K562 (cell line): ENCODE data around the gene PFDN2. TPM values are rescaled to one million over a fixed set of nuclear protein-coding genes. Genes with fewer than 3 reads are reported as not detected.
A peak's percentile ranks its signal among the peaks of the same experiment; 100 is the strongest.

Experiments used
- ARNT ChIP-seq, 2 experiments: fragments of 450-650 bp; IDR thresholded peaks; 2 replicates each; pipeline ENCODE4 v1.6.1; 2016; ENCODE audit warnings: mild to moderate bottlenecking in 1 of 2
- CBX3 ChIP-seq, 2 experiments: IDR thresholded peaks; 1 replicate in 1 of 2; 2 replicates in 1 of 2; pipeline ENCODE4 v1.6.1; 2012; ENCODE audit warnings: inconsistent platforms in 2 of 2, low read length in 2 of 2, borderline replicate concordance in 1 of 2, control low read depth in 1 of 2
- CBX8 ChIP-seq: fragments of 200-600 bp; sonication (generic); IDR thresholded peaks from 2 replicates; pipeline ENCODE4 v1.6.1; 2012; ENCODE audit warnings: borderline replicate concordance, mixed run types, low read depth, mild to moderate bottlenecking, moderate library complexity, mixed read lengths, low read length, control low read depth, inconsistent platforms; ENCODE audit not compliant: poor library complexity, severe bottlenecking; ENCODE audit errors: extremely low read depth
- CREB1 ChIP-seq, 2 experiments: sonication (generic) in 1 of 2; formaldehyde crosslinking in 1 of 2; IDR thresholded peaks; 2 replicates each; pipeline versions ENCODE4 v1.6.1 to v1.8.0; 2012 to 2022; ENCODE audit warnings: inconsistent platforms in 1 of 2, mild to moderate bottlenecking in 1 of 2, missing genetic modification reagents in 1 of 2, moderate library complexity in 1 of 2
- CTCF ChIP-seq, 3 experiments: IDR thresholded peaks in 2 of 3; conservative IDR thresholded peaks in 1 of 3; 2 replicates each; pipeline ENCODE4 v1.5.1; 2011 to 2012; ENCODE audit warnings: low read length in 3 of 3, mild to moderate bottlenecking in 3 of 3, control low read depth in 2 of 3, improper control_type of control experiment in 1 of 3, inconsistent platforms in 1 of 3, low read depth in 1 of 3, mixed read lengths in 1 of 3, moderate library complexity in 1 of 3; ENCODE audit not compliant: insufficient read depth in 2 of 3
- ETV6 ChIP-seq, 3 experiments: fragments of 150-350 bp in 1 of 3; sonication (generic) in 1 of 3; formaldehyde crosslinking in 1 of 3; IDR thresholded peaks; 2 replicates each; pipeline versions ENCODE4 v1.6.1 to v1.8.0; 2014 to 2022; ENCODE audit warnings: borderline replicate concordance in 2 of 3, low read depth in 2 of 3, antibody characterized with exemption in 1 of 3, low read length in 1 of 3, mild to moderate bottlenecking in 1 of 3, missing genetic modification reagents in 1 of 3
- KLF16 ChIP-seq: IDR thresholded peaks from 2 replicates; pipeline ENCODE4 v1.6.1; 2016; ENCODE audit warnings: antibody characterized with exemption
- MAZ ChIP-seq, 2 experiments: fragments of 450-650 bp in 1 of 2; sonication (generic) in 1 of 2; formaldehyde crosslinking; IDR thresholded peaks in 1 of 2; conservative IDR thresholded peaks in 1 of 2; 2 replicates each; pipeline versions ENCODE4 v1.4.0 to v1.5.0; 2020; ENCODE audit warnings: mild to moderate bottlenecking in 1 of 2, missing genetic modification reagents in 1 of 2
- NEUROD1 ChIP-seq: fragments of 150-350 bp; IDR thresholded peaks from 2 replicates; pipeline ENCODE4 v1.6.1; 2014; ENCODE audit warnings: borderline replicate concordance, low read length, low read depth; ENCODE audit not compliant: partially characterized antibody
- NFIX ChIP-seq: fragments of 250-450 bp; sonication (Bioruptor Pico); IDR thresholded peaks from 2 replicates; pipeline ENCODE4 v1.4.0; 2020; ENCODE audit warnings: low read depth, mild to moderate bottlenecking, moderate library complexity
- RBM17 ChIP-seq: fragments of 200-400 bp; formaldehyde crosslinking; IDR thresholded peaks from 2 replicates; pipeline ENCODE4 v1.6.1; 2017; ENCODE audit warnings: low read depth, mild to moderate bottlenecking, low read length, borderline replicate concordance
- SPI1 ChIP-seq: IDR thresholded peaks from 2 replicates; pipeline ENCODE4 v1.6.1; 2011; ENCODE audit warnings: low read depth, low read length, control low read depth, borderline replicate concordance
- TEAD4 ChIP-seq, 2 experiments: sonication (generic) in 1 of 2; formaldehyde crosslinking in 1 of 2; IDR thresholded peaks; 2 replicates each; pipeline versions ENCODE4 v1.6.1 to v1.8.0; 2012 to 2022; ENCODE audit warnings: borderline replicate concordance in 1 of 2, inconsistent platforms in 1 of 2, low read length in 1 of 2, mild to moderate bottlenecking in 1 of 2, missing genetic modification reagents in 1 of 2
- ZFP36 ChIP-seq: fragments of 150-350 bp; IDR thresholded peaks from 2 replicates; pipeline ENCODE4 v1.6.1; 2018; ENCODE audit warnings: low read length, low read depth; ENCODE audit not compliant: partially characterized antibody
- ZNF140 ChIP-seq: fragments of 250-450 bp; sonication (Bioruptor Pico); IDR thresholded peaks from 2 replicates; pipeline ENCODE4 v1.8.0; 2021; ENCODE audit warnings: moderate library complexity, mild to moderate bottlenecking, inconsistent platforms
- ZNF197 ChIP-seq: fragments of 200-800 bp; sonication (Bioruptor generic); IDR thresholded peaks from 2 replicates; pipeline ENCODE4 v1.6.1; 2016; ENCODE audit warnings: low read depth, missing genetic modification characterization, missing compliant biosample characterization
- ZNF586 ChIP-seq: fragments of 450-650 bp; formaldehyde crosslinking; conservative IDR thresholded peaks from 2 replicates; pipeline ENCODE4 v1.4.0; 2020; ENCODE audit warnings: mild to moderate bottlenecking, moderate library complexity
- ZNF668 ChIP-seq: fragments of 250-450 bp; sonication (Bioruptor Pico); IDR thresholded peaks from 2 replicates; pipeline ENCODE4 v1.8.0; 2022; ENCODE audit warnings: mild to moderate bottlenecking, inconsistent platforms
- polyA plus RNA-seq, 8 experiments: library from polyadenylated mRNA; depleted of rRNA in 4 of 8; stranded (reverse) in 5 of 8; unstranded in 3 of 8; fragments of >200 nt; fragmentation: Nextera tagmentation in 2 of 8; fragmentation: Illumina TruSeq in 1 of 8; extraction: Ambion mirVana in 2 of 8; extraction: Trizol in 1 of 8; gene quantifications; 2 replicates each; pipeline versions ENCODE4 v1.2.1 to v1.2.3, GENCODE V29; 2011 to 2014; ENCODE audit warnings: inconsistent platforms in 1 of 8, missing spikeins in 1 of 8
- total RNA-seq, 7 experiments: library from RNA; depleted of rRNA in 6 of 7; stranded (reverse); fragments of >200 nt in 6 of 7; fragmentation: Illumina TruSeq in 2 of 7; extraction: Trizol in 2 of 7; gene quantifications; 2 replicates each; pipeline versions ENCODE4 v1.2.1 to v1.2.3, GENCODE V29; 2011 to 2021; ENCODE audit warnings: low replicate concordance in 1 of 7
- TF ChIP-seq, protein P1 (sequence below): fragments of 250-450 bp; sonication (Bioruptor Pico); IDR thresholded peaks from 2 replicates; pipeline ENCODE4 v1.8.0; 2022; ENCODE audit warnings: inconsistent platforms, mild to moderate bottlenecking, moderate library complexity, borderline replicate concordance
- TF ChIP-seq, protein P2 (sequence below): IDR thresholded peaks from 2 replicates; pipeline ENCODE4 v1.6.1; 2014; ENCODE audit warnings: antibody characterized with exemption

Gene PFDN2
- total and polyA plus RNA-seq, 9 of the 15 experiments (the other 6 are each of a cell fraction or from before 2014, with no cell fraction given), result 50.2 to 361 (median 144) TPM

DNA sequence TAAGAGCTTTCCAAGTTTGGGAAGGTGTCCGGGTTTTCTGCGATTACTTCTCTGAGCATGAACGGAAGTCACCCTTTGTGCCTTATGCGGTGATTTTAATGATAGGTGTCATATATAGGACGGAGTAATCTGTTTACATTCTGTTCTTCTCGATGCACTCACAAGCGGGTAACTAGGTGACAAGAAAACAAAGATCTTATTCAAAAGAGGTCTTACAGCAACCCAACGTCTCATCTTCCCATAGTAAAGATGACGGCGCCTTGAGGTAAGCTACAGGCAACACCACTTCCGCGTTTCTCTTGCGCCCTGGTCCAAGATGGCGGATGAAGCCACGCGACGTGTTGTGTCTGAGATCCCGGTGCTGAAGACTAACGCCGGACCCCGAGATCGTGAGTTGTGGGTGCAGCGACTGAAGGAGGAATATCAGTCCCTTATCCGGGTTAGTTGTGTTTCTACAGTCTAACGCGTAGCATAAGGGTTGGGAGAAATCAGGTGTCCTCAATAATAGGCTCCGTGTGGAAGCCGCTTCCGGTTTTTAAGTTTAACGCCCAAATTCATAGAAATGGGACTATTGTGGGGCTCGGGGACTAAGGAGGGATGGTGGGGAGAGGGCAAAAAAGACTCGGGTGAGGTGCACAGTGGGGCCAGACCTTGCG lies 36.0 kb upstream of the PFDN2 start, which contains the start of gene UFC1 (continued):
- TF ChIP-seq CTCF (IDR thresholded peaks at IDR 0.05 in 2 of 3, conservative IDR thresholded peaks at IDR 0.05 in 1 of 3; ENCODE audit: insufficient read depth in 2 of 3, low read depth in 1 of 3, low read length in 3 of 3) (no peak), ETV6 (IDR thresholded peaks at IDR 0.05; ENCODE audit: borderline replicate concordance in 1 of 2, low read depth in 2 of 2, low read length in 1 of 2) (0 out of 4 replicates have a peak, but pooled peaks of 1 of the 2 experiments have one; percentile 40), ETV6 (CRISPR knock-in tag; IDR thresholded peaks at IDR 0.05; ENCODE audit: borderline replicate concordance) (no peak), RBM17 (no peak), MAZ (CRISPR knock-in tag; conservative IDR thresholded peaks at IDR 0.05 in 1 of 2, IDR thresholded peaks at IDR 0.05 in 1 of 2) (peak in 1 of 2 experiments; percentile 44; a peak in 1 of 4 replicates), CBX3 (IDR thresholded peaks at IDR 0.05; ENCODE audit: borderline replicate concordance in 1 of 2, low read length in 2 of 2) (peak in 1 of 2 experiments; percentile 85; a peak in 1 of 3 replicates), CREB1 (IDR thresholded peaks at IDR 0.05) (peak; percentile 7; the same call in 1 of the 2 replicates), CREB1 (CRISPR knock-in tag; IDR thresholded peaks at IDR 0.05) (peak; percentile 65; the same call in 1 of the 2 replicates), NFIX (CRISPR knock-in tag) (no peak), ZNF586 (CRISPR knock-in tag) (no peak), ZFP36 (no peak), NEUROD1 (peak; percentile 83), ARNT (IDR thresholded peaks at IDR 0.05) (peak; percentile 46 to 88; a peak in 2 of 4 replicates), TEAD4 (IDR thresholded peaks at IDR 0.05; ENCODE audit: low read length) (peak; percentile 28), TEAD4 (CRISPR knock-in tag; IDR thresholded peaks at IDR 0.05; ENCODE audit: borderline replicate concordance) (no peak), SPI1 (peak; percentile 92), KLF16 (no peak), ZNF668 (0 out of 2 replicates have a peak, but pooled peaks have one; percentile 46), CBX8 (no peak), ZNF140 (CRISPR knock-in tag) (no peak), ZNF197 (peak; percentile 68; the same call in 1 of the 2 replicates)
- TF ChIP-seq, protein P1, sequence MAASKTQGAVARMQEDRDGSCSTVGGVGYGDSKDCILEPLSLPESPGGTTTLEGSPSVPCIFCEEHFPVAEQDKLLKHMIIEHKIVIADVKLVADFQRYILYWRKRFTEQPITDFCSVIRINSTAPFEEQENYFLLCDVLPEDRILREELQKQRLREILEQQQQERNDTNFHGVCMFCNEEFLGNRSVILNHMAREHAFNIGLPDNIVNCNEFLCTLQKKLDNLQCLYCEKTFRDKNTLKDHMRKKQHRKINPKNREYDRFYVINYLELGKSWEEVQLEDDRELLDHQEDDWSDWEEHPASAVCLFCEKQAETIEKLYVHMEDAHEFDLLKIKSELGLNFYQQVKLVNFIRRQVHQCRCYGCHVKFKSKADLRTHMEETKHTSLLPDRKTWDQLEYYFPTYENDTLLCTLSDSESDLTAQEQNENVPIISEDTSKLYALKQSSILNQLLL (CRISPR knock-in tag), result no peak
- TF ChIP-seq, protein P2, sequence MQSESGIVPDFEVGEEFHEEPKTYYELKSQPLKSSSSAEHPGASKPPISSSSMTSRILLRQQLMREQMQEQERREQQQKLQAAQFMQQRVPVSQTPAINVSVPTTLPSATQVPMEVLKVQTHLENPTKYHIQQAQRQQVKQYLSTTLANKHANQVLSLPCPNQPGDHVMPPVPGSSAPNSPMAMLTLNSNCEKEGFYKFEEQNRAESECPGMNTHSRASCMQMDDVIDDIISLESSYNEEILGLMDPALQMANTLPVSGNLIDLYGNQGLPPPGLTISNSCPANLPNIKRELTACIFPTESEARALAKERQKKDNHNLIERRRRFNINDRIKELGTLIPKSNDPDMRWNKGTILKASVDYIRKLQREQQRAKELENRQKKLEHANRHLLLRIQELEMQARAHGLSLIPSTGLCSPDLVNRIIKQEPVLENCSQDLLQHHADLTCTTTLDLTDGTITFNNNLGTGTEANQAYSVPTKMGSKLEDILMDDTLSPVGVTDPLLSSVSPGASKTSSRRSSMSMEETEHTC, result no peak
